ENCODE results near the gene ABHD12B. TPM values are rescaled to one million over a fixed set of nuclear protein-coding genes. Genes with fewer than 3 reads are reported as not detected.

The ABHD12B gene
- total RNA-seq, 2 donors from 2014 or later, result not detected

DNA sequence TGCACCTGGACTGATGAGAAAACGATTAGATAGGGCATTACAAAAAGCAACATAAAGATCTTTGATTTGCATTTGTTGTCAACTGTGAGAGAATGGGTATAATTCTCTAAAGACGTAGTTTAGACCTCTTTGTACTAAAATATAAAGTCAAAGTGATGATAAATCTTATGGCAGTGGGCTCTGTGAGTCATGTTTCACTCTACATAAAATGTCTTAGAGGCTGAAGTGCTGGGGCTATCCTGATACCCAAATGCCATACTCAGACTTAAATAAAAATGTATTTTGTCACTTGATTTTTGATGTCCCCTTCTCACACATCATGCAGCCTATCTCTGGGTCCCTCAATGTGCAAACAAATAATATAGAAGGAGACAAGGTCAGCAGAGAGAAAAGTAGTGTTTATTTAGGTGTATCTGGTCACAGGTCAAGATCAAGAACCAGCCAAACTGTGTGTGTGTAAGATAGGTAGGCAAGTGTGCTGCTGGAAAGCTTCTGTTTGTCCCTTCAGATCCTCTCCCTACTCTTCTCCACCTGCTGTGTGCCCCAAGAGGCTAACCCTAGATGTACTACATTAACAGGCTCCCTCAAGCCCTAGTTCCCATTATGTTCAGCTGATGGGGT, 33.9 kb upstream of the ABHD12B start:
- Histone ChIP-seq H3K9me3 (no peaks in the 10 kb centered on the region), H3K4me1 (replicated peaks) (no peaks in the 10 kb centered on the region), H3K36me3 (no peaks in the 10 kb centered on the region), H3K27me3 (replicated peaks; ENCODE audit: insufficient read depth) (no peaks in the 10 kb centered on the region), H3K27ac (no peak overlapping the region), H3K4me3 (no peak overlapping the region)
- intact Hi-C loops (cut with DNase I), result no loop called here
- 88% methylated on average over 2 of the region's 2 CpGs for WGBS
- TF ChIP-seq POLR2A (IDR thresholded peaks at IDR 0.05) (no peak), POLR2AphosphoS5 (IDR thresholded peaks at IDR 0.05) (no peak)
- TF ChIP-seq, protein P1, sequence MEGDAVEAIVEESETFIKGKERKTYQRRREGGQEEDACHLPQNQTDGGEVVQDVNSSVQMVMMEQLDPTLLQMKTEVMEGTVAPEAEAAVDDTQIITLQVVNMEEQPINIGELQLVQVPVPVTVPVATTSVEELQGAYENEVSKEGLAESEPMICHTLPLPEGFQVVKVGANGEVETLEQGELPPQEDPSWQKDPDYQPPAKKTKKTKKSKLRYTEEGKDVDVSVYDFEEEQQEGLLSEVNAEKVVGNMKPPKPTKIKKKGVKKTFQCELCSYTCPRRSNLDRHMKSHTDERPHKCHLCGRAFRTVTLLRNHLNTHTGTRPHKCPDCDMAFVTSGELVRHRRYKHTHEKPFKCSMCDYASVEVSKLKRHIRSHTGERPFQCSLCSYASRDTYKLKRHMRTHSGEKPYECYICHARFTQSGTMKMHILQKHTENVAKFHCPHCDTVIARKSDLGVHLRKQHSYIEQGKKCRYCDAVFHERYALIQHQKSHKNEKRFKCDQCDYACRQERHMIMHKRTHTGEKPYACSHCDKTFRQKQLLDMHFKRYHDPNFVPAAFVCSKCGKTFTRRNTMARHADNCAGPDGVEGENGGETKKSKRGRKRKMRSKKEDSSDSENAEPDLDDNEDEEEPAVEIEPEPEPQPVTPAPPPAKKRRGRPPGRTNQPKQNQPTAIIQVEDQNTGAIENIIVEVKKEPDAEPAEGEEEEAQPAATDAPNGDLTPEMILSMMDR (IDR thresholded peaks at IDR 0.05), result no peak
- no peak for DNase-seq (ENCODE audit: low spot score)

GRCh38 chr14:50839048-50839447, 32.8 kb upstream of the ABHD12B start:
- Histone ChIP-seq H3K27ac (no peak overlapping the region), H3K27me3 (replicated peaks; ENCODE audit: insufficient read depth) (no peaks in the 10 kb centered on the region), H3K4me1 (replicated peaks) (no peaks in the 10 kb centered on the region), H3K9me3 (no peaks in the 10 kb centered on the region), H3K4me3 (no peak overlapping the region), H3K36me3 (no peaks in the 10 kb centered on the region)
- TF ChIP-seq, protein P1 (IDR thresholded peaks at IDR 0.05), result no peak
- TF ChIP-seq POLR2A (IDR thresholded peaks at IDR 0.05) (no peak), POLR2AphosphoS5 (IDR thresholded peaks at IDR 0.05) (no peak)
- intact Hi-C loops (cut with DNase I), result no loop called here
- WGBS, result 56% methylated on average over 1 of the region's 1 CpG
- no peak for DNase-seq (ENCODE audit: low spot score)

DNA sequence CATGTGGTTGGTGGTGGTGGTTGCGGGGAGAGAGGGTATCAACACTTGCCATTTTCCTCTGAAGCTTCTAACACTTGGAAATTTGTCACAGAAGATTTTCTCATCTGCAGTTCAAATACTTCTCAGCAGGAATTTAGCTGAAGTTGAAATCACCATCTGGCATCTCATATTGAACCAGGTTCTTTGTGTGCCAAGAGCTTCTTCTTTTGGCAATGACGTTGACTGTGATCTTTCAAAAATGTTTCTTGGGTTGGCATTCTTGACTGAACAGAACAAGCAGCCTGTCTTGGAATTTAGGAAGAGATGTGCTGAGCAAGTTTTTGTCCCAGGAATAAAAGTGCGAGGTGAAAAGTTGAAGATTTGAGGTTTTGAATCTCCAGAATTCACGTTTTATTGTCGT, 32.2 kb upstream of the ABHD12B start:
- no peaks in the 10 kb centered on the region for H3K27me3 ChIP-seq (replicated peaks; ENCODE audit: insufficient read depth)
- TF ChIP-seq, protein P1 (IDR thresholded peaks at IDR 0.05), result no peak
- TF ChIP-seq POLR2A (IDR thresholded peaks at IDR 0.05) (no peak), POLR2AphosphoS5 (IDR thresholded peaks at IDR 0.05) (no peak)
- H3K27ac ChIP-seq, result no peak overlapping the region
- WGBS, result 85% methylated on average over 5 of the region's 5 CpGs
- H3K4me1 ChIP-seq (replicated peaks), result no peaks in the 10 kb centered on the region
- no peaks in the 10 kb centered on the region for H3K9me3 ChIP-seq
- intact Hi-C loops (cut with DNase I), result no loop called here
- no peak for DNase-seq (ENCODE audit: low spot score)
- no peak overlapping the region for H3K4me3 ChIP-seq
- H3K36me3 ChIP-seq, result no peaks in the 10 kb centered on the region

- H3K4me1 ChIP-seq (replicated peaks), result no peaks in the 10 kb centered on the region
- no peaks in the 10 kb centered on the region for H3K9me3 ChIP-seq
- no peak overlapping the region for H3K4me3 ChIP-seq
- 87% methylated on average over 2 of the region's 2 CpGs for WGBS
- TF ChIP-seq POLR2AphosphoS5 (IDR thresholded peaks at IDR 0.05), result no peak
- TF ChIP-seq, protein P1 (IDR thresholded peaks at IDR 0.05), result no peak
- no peak for TF ChIP-seq POLR2A (IDR thresholded peaks at IDR 0.05)
- DNase-seq (ENCODE audit: low spot score), result no peak
- H3K36me3 ChIP-seq, result no peaks in the 10 kb centered on the region
- intact Hi-C loops (cut with DNase I), result no loop called here
- no peaks in the 10 kb centered on the region for H3K27me3 ChIP-seq (replicated peaks; ENCODE audit: insufficient read depth)
- no peak overlapping the region for H3K27ac ChIP-seq
These were observed 27.5 kb upstream of the ABHD12B start for GRCh38 chr14:50844391-50844790.

- intact Hi-C loops (cut with DNase I), result no loop called here
- WGBS, result 93% methylated on average over 3 of the region's 3 CpGs
These were observed 26.7 kb upstream of the ABHD12B start for GRCh38 chr14:50845166-50845565.

More at GRCh38 chr14:50845166-50845565, 26.7 kb upstream of the ABHD12B start:
- Histone ChIP-seq H3K4me3 (no peak overlapping the region), H3K27me3 (replicated peaks; ENCODE audit: insufficient read depth) (no peaks in the 10 kb centered on the region), H3K9me3 (no peaks in the 10 kb centered on the region), H3K27ac (no peak overlapping the region), H3K4me1 (replicated peaks) (no peaks in the 10 kb centered on the region), H3K36me3 (no peaks in the 10 kb centered on the region)
- TF ChIP-seq POLR2AphosphoS5 (IDR thresholded peaks at IDR 0.05), result no peak
- no peak for TF ChIP-seq POLR2A (IDR thresholded peaks at IDR 0.05)
- TF ChIP-seq, protein P1 (IDR thresholded peaks at IDR 0.05), result no peak
- DNase-seq (ENCODE audit: low spot score), result no peak

Data from prostate gland (tissue), 2 donors.